Activated CD4-positive, alpha-beta T cell treated with anti-CD3 and anti-CD28 coated beads, Interleukin-2, Interleukin-6, amounts not matched to agents 100 ng/mL and 50 ng/mL, durations not matched to agents 16 hours and 8 hours (primary cell): ENCODE measurements around the gene IRAK2.

Experiments used
- DNase-seq: peaks from one replicate; pipeline ENCODE4 v3.0.0-alpha.2; 2020

Gene IRAK2

DNA sequence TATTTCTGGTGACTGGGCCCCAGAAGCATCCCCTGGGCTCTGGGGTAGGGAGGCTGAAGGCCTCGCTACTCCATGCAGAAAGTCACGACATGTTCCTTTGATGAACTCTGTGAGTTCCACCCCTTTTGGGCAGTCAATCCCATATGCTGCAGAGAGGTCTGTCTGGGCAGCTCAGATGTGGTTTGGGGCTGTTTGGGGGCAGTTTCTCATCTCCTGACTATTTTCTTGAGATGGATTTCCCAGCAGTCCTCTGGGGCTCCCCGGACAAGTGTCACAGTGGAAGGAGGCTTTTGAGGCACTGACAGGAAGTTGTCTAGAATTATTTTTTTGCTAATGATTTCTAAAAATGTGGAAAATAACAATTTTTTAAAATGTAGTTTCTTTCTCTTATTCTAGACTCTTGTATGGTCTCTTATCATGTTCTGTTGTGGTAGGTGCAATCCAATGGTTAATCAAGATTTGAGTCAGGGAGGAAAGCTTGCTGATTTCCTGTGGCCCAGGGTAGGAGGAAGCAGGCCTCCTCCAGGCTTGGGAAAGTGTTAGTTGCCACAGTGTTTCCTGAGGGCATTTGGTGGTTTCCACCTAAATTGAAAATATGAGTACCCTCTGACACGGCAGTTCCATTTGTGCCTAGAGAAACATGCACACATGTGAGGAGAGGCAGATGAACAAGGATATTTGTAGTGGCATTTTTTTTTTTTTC, 63.7 kb downstream of the IRAK2 start:
- DNase-seq: peak; percentile 87

DNA sequence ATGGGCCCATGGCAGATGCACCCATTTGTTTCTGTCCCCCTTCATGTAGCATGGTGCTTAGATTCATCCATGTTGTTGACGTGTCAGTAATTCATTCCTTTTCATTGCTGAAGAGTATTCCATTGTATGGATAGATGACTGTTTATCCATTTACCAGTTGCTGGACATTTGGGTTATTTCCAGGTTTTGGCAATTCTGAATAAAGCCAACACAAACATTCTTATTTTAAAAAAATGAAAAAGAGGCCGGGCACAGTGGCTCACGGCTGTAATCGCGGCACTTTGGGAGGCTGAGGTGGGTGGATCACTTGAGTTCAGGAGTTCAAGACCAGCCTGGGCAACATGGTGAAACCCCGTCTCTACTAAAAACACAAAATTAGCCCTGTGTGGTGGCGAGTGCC, 64.9 kb downstream of the IRAK2 start:
- no peak for DNase-seq

DNA sequence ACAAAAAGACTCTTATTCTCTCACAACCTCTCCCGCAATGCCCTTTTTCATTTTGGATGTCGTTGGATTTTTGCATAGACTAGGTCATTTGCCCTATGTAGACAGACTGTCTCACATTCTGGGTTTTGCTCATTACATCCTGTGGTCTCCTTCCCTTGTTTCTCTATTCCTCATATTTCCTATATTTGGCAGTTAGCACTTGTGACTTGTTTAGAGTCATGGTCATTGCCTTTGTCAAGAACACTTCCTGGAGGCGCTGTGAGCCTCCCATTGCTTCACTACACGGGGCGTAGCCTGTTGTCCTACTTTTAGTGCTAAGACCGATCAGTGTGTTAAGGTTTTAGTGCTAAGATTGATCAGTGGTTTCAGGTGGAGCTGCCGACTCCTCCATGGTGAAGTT, 67.4 kb downstream of the IRAK2 start:
- DNase-seq: peak; percentile 63

DNA sequence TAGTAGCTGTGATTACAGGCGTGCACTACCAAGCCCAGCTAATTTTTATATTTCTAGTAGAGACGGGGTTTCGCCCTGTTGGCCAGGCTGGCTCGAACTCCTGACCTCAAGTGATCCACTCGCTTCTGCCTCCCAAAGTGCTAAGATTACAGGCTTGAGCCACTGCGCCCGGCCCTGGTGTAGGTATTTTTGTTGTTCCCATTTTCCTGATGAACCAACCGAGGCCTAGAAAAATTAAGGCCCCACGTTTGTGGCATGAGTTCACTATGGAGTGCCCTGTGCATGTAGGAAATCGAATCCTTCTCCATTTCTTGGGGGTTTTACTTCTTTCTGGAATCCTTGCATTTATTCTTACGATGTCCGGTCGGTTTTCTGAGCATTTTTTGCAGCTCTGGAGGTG, 69.3 kb downstream of the IRAK2 start:
- no peak for DNase-seq

DNA sequence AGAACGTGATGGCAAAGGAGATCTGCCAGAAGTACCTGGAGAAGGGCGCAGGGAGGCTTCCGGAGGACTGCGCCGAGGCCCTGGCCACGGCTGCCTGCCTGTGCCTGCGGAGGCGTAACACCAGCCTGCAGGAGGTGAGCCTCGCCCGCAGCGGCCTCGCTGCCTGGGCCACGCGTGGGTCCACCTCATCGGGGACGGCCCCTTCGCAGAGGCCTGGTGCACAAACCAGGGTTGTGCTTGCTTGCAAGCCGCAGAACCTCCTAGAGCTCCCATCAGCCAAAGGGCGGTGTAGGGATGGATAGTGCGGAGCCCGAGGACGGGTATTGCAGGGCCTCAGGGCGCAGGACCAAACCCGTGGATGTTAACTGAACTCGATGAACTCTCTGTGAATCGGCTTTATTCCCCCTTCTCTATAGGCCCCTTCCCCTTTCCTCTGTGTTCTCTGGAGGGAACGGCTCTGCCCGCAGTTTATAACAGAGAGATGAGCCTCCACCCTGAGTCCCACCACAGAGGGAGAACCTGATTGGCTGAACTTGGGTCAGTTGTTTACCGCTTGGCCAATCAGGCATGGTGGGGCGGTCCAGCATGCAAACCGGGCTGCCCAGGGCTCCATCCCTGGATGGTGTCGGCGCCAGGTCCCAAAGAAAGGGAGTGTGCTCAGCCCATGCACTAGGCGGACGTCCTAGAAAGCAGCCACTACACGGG, 70.0 kb downstream of the IRAK2 start:
- DNase-seq: no peak

DNA sequence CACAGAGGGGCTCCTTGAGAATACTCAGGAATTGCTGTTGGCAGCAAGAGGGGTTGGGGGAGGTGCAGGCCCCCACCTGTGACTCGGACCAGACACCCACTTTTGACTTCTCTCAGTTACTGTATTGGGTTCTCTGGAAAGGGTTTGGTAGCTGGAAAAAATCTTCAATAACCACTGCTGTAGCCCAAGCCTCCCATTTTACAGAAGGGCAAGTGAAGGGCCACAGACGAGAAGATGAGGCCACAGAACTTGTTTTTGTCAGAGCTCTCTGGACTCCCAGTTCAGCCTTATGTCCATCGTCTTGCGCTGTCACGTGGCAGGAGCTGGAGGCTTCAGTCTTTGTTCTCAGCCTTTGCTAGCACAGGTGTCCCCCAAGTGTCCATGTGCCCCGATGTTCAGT, 70.8 kb downstream of the IRAK2 start:
- DNase-seq: no peak

DNA sequence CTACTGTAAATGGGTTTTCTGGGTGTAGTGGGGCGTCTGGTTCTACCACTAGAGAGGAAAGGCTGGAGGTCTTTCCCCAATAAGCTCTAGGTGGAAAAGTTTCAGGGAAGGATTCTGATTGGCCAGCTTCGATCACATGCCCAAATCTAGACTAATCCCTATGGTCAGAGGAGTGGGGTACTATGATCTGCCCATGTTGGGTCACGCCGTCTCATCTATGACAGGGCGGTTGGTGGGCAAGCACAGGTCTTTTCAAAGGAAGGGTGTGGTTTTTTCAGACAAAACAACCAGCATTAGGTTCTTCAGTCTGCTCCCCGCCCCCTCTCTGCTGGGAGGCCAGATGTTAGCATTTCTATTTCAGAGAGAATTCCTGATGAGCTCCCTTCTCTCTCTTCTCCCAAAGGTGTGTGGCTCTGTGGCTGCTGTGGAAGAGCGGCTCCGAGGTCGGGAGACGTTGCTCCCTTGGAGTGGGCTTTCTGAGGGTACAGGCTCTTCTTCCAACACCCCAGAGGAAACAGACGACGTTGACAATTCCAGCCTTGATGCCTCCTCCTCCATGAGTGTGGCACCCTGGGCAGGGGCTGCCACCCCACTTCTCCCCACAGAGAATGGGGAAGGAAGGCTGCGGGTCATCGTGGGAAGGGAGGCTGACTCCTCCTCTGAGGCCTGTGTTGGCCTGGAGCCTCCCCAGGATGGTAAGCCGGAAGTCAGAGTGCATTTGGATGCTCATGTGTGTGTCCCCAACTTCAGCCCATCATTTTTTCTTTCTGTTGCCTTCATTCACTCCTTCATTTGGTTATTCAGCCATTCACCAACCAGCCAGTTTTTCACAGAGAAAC, 73.8 kb downstream of the IRAK2 start:
- peak; percentile 37 for DNase-seq

GRCh38 chr3:10240799-10241198, 76.1 kb downstream of the IRAK2 start:
- DNase-seq: no peak

GRCh38 chr3:10242182-10243065, 77.7 kb downstream of the IRAK2 start:
- peak; percentile 87 for DNase-seq

GRCh38 chr3:10244009-10244408, 79.3 kb downstream of the IRAK2 start:
- DNase-seq: no peak

DNA sequence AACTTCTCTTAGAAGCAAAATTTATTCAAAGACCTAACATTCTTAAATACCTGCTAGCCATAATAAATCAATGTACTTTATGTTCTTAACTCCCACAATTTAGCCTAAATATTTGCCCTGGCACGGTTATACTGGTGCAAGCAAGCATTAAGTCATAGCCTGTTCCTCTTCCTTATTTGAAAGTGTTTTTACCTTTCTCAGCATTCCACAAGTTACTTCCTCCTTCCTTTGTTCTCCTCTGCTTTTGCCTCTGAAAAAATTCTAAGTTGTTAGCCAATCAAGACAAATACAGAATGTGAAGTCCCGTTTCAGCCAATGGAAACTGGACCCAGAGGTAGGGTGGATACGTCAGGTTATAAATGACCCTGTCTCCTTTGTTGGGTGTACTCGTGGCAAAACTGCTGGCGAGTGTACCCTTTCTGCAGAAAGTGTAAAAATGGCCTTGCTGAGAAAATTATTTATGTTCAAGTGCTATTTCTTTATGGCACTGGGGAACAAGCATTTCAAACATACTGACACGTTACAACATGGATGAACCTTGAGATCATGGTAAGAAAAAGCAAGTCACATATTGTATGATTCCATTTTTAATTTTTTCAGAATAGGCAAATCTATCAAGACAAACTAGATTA, 80.5 kb downstream of the IRAK2 start:
- DNase-seq: no peak

GRCh38 chr3:10247679-10248183, 83.0 kb downstream of the IRAK2 start:
- DNase-seq: no peak

- DNase-seq: peak; percentile 98
These were observed 83.7 kb downstream of the IRAK2 start, which contains the start of gene TATDN2 for GRCh38 chr3:10248184-10248983. Gene TATDN2, plus strand, starts transcription at chr3:10248459. Its CDS starts 742 bp downstream, at chr3:10249201.

GRCh38 chr3:10248984-10249748, 84.4 kb downstream of the IRAK2 start:
- DNase-seq: peak; percentile 82

DNA sequence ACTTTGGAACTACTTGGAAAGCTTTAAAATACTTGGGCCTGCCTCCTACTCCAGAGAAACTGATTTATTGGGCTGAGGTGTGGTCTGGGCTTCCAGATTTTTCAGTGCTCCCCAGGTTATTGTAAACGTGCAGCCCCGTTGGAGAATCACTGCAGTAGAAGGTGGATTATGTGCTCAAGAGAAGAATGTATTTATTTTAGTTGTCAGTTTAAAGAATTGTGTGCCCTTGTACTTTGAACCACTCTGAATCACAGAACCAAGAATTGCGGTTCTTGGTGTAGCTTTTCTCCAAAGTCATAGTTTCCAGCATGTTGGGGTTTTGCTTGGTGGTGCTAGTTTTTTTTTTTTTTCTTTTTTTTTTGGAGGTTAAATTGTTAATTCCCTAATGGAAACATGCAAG, 85.1 kb downstream of the IRAK2 start:
- DNase-seq: peak; percentile 49

- no peak for DNase-seq
These were observed 86.3 kb downstream of the IRAK2 start for GRCh38 chr3:10251006-10251405.

- no peak for DNase-seq
These were observed 89.0 kb downstream of the IRAK2 start for GRCh38 chr3:10253731-10254130.

DNA sequence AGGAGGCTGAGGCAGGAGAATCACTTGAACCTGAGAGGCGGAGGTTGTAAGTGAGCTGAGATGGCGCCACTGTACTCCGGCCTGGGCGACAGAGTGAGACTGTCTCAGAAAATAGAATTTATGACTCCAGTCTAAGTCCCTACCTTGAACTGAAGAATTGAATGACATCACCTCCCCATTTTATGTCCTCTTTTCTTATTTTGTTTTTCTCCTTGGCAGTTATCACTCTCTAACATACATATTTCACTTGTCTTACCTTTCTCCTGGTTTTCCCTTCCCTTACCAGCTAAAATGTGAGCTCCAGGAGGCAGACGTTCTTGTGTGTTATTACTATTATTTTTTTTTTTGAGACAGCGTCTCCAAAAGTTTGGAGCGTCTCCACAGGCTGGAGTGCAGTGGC, 91.1 kb downstream of the IRAK2 start:
- DNase-seq: no peak

DNA sequence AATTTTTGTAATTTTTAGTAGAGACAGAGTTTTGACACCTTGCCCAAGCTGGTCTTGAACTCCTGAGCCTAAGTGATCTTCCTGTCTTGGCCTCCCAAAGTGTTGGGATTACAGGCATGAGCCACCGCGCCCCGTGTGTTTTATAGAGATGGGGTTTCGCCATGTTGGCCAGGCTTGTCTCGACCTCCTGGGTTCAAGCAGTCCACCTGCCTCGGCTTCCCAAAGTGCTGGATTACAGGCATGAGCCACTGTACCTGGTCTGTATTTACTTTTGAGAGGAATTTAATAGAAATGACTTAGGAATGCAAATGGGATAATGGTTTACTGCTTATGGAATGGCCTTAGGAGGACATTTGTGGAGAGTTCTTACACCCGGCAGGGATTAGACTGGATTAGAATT, 94.3 kb downstream of the IRAK2 start:
- DNase-seq: no peak

GRCh38 chr3:10259798-10260197, 95.1 kb downstream of the IRAK2 start:
- DNase-seq: peak; percentile 41
